GM12892 (cell line): Measurements from ENCODE around the gene C1orf210.

Experiments used
- POLR2AphosphoS5 ChIP-seq: IDR thresholded peaks from 2 replicates; pipeline ENCODE4 v1.6.1; 2011; ENCODE audit warnings: low read depth, low read length, control low read depth
- TAF1 ChIP-seq: IDR thresholded peaks from 2 replicates; pipeline ENCODE4 v1.6.1; 2011; ENCODE audit warnings: low read depth, mild to moderate bottlenecking, control low read depth, low read length, borderline replicate concordance

DNA sequence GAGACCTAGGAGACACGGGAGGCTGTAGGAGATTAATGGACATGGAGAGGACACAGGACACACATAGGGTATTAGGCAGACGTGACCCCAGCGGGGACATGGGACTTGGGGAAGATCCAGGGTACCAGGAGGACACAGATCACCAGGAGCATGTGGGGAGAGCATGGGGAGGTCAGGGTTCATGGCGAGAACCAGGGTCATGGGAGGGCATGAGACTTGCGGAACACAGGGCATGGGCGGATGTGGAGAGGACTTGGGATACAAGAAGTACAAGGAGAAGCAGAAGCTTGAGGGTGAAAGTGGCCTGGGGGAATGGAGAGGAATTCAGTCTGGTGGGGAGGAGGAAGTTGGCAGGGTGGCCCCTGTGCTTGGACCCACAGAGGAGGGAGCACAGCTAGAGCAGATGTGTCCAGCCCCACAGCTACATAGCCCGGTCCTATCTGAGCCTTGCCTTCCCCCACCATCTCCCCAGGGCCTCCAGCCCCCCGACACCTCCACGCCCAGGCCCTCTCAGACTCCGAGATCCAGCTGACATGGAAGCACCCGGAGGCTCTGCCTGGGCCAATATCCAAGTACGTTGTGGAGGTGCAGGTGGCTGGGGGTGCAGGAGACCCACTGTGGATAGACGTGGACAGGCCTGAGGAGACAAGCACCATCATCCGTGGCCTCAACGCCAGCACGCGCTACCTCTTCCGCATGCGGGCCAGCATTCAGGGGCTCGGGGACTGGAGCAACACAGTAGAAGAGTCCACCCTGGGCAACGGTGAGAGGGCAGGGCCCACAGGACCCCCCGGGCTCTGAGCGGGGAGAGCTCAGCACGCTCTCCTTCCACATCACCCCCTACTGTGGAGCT is 27.5 kb upstream of the C1orf210 start:
- TF ChIP-seq TAF1 (no peak), POLR2AphosphoS5 (no peak)
